ENCODE results near the gene PLAAT4. TPM values are rescaled to one million over a fixed set of nuclear protein-coding genes. Genes with fewer than 3 reads are reported as not detected.
A peak's percentile ranks its signal among the peaks of the same experiment; 100 is the strongest.

Gene PLAAT4
- total RNA-seq, 1 experiment from 2014 or later = 3.5 TPM

DNA sequence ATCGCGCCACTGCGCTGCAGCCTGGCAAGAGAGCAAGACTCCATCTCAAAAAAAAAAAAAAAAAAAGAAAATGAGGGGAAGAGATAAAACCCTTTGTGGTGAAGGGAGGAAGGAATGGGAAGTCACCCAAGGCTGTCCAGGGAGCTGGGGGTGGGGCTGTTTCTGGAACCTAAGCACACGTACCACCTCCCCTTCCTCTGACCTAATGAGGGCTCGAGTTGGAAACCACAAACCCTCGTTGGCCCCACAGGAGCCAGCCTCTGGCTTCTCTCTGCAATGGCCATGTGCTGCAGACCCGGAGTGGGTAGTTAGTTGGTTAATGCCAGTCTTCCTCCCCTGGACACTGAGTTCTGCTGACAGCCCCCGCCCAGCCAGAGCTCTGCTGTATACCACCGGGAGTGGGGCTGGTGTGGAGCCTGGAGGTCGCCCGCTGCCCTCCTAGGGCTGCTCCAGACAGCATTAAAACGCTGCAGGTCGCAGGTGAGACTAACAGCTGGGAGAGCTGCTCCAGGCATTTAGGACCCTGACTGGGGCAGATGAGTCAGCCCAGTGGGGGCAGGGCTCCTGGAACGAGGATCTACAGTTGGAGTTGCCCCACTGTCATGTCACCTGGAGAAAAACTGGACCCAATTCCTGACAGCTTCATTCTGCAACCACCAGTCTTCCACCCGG lies 30.6 kb upstream of the PLAAT4 start, which contains the start of gene LGALS12:
Gene LGALS12 (plus strand): TSS at position 228 of the 672 bp plus-strand sequence. CDS start 375 bp downstream, at position 603.
- H3K23ac ChIP-seq (ENCODE audit: insufficient read length, low read depth, low read length) = no peak within 1 kb of the TSS

More for the DNA sequence above, 30.6 kb upstream of the PLAAT4 start, which contains the start of gene LGALS12:
- H3K4me1 Mint-ChIP-seq = peaks cover 65 to 69% of the 10 kb centered on the region in 2 experiments
- Histone ChIP-seq H3K79me1 (ENCODE audit: insufficient read depth, low read depth, low read length, poor library complexity, severe bottlenecking) (no peaks in the 10 kb centered on the region), H3K9me3 (ENCODE audit: control insufficient read depth, low read depth, low read length) (no peaks in the 10 kb centered on the region), H2BK12ac (ENCODE audit: insufficient read length, low read depth, low read length) (no peak within 1 kb of the TSS), H4K20me1 (ENCODE audit: control insufficient read depth, insufficient read depth, insufficient read length) (no peaks in the 10 kb centered on the region), H2AK5ac (ENCODE audit: insufficient read length, low read length) (no peak within 1 kb of the TSS), H3T11ph (ENCODE audit: low read length) (no peak within 1 kb of the TSS), H4K91ac (ENCODE audit: insufficient read length, low read depth, low read length) (no peak within 1 kb of the TSS), H3K18ac (ENCODE audit: insufficient read length, low read depth, low read length) (no peak within 1 kb of the TSS), H3K27me3 (ENCODE audit: insufficient read depth, low read length) (no peaks in the 10 kb centered on the region), H2BK20ac (ENCODE audit: low read depth, low read length, poor library complexity, severe bottlenecking) (no peak within 1 kb of the TSS), H4K8ac (replicated peaks; ENCODE audit: insufficient read length, low read depth, low read length) (no peak within 1 kb of the TSS), H4K5ac (ENCODE audit: insufficient read length, low read depth, low read length) (no peak within 1 kb of the TSS), H3K4ac (ENCODE audit: low read depth, low read length) (no peak within 1 kb of the TSS), H3K56ac (ENCODE audit: insufficient read length, low read depth, low read length) (no peak within 1 kb of the TSS), H3K79me2 (ENCODE audit: insufficient read depth, low read length) (no peaks in the 10 kb centered on the region), H2BK5ac (ENCODE audit: insufficient read length, low read length) (no peak within 1 kb of the TSS), H3K23me2 (ENCODE audit: insufficient read length, low read depth, low read length, poor library complexity, severe bottlenecking) (no peaks in the 10 kb centered on the region), H2BK15ac (ENCODE audit: low read depth, low read length) (no peak within 1 kb of the TSS), H2AFZ (ENCODE audit: low read length) (no peak within 1 kb of the TSS), H3K27ac (ENCODE audit: insufficient read length, low read depth, low read length) (no peak within 1 kb of the TSS), H3K4me1 (ENCODE audit: insufficient read depth, low read length) (peaks cover 9% of the 10 kb centered on the region; the same call in 1 of the 2 replicates), H3K4me2 (ENCODE audit: insufficient read depth, insufficient read length, low read length) (no peak within 1 kb of the TSS), H3K14ac (ENCODE audit: insufficient read depth, low read length) (no peak within 1 kb of the TSS), H3K9ac (ENCODE audit: extremely low read depth, insufficient read length, low read length) (no peak within 1 kb of the TSS), H2BK120ac (ENCODE audit: low read depth, low read length, poor library complexity, severe bottlenecking) (no peak within 1 kb of the TSS)
- peaks cover 1% of the 10 kb centered on the region for H3K27me3 Mint-ChIP-seq (ENCODE audit: low read depth)
- DNase-seq = peak; percentile 56
- peaks cover 6 to 9% of the 10 kb centered on the region in 2 experiments; a peak in 3 of 5 replicates for H3K9me3 Mint-ChIP-seq
- no CpG with 5 or more reads among the region's 15 CpGs for WGBS (ENCODE audit: extremely low coverage, insufficient read length, low lambda C conversion rate)
- H3K27ac Mint-ChIP-seq = no peak within 1 kb of the TSS; a peak in 2 of 7 replicates
- H3K4me3 Mint-ChIP-seq = no peak within 1 kb of the TSS
- TF ChIP-seq, protein P1, sequence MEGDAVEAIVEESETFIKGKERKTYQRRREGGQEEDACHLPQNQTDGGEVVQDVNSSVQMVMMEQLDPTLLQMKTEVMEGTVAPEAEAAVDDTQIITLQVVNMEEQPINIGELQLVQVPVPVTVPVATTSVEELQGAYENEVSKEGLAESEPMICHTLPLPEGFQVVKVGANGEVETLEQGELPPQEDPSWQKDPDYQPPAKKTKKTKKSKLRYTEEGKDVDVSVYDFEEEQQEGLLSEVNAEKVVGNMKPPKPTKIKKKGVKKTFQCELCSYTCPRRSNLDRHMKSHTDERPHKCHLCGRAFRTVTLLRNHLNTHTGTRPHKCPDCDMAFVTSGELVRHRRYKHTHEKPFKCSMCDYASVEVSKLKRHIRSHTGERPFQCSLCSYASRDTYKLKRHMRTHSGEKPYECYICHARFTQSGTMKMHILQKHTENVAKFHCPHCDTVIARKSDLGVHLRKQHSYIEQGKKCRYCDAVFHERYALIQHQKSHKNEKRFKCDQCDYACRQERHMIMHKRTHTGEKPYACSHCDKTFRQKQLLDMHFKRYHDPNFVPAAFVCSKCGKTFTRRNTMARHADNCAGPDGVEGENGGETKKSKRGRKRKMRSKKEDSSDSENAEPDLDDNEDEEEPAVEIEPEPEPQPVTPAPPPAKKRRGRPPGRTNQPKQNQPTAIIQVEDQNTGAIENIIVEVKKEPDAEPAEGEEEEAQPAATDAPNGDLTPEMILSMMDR (conservative IDR thresholded peaks at IDR 0.05) = no peak
- H3K36me3 Mint-ChIP-seq (ENCODE audit: insufficient read depth in 1 of 3, low read depth in 3 of 3) = peaks cover 6 to 10% (median 6%) of the 10 kb centered on the region in 3 experiments; a peak in 5 of 7 replicates

Data from H9 (cell line).